Rectal smooth muscle tissue (tissue), 1 donor: ENCODE measurements around the gene HDAC11.
A peak's percentile ranks its signal among the peaks of the same experiment; 100 is the strongest.

Experiments
- H3K27ac ChIP-seq: one replicate; pipeline ENCODE4 v1.7.0; 2013; ENCODE audit warnings: low read depth, low read length, inconsistent platforms
- H3K27me3 ChIP-seq: one replicate; pipeline ENCODE4 v1.7.0; 2013; ENCODE audit warnings: low read length; ENCODE audit not compliant: control insufficient read depth, insufficient read depth
- H3K36me3 ChIP-seq: one replicate; pipeline ENCODE4 v1.7.0; 2013; ENCODE audit warnings: low read length; ENCODE audit not compliant: control insufficient read depth, insufficient read depth
- H3K4me1 ChIP-seq: one replicate; pipeline ENCODE4 v1.7.0; 2013; ENCODE audit warnings: low read length; ENCODE audit not compliant: control insufficient read depth, insufficient read depth
- H3K4me3 ChIP-seq: one replicate; pipeline ENCODE4 v1.7.0; 2013; ENCODE audit warnings: low read length
- H3K9ac ChIP-seq: one replicate; pipeline ENCODE4 v1.7.0; 2013; ENCODE audit warnings: low read length

Gene HDAC11

GRCh38 chr3:13550423-13550690 is 70.3 kb downstream of the HDAC11 start:
- no peaks in the 10 kb centered on the region for H3K4me1 ChIP-seq
- H3K27me3 ChIP-seq = peaks cover 10% of the 10 kb centered on the region
- no peak overlapping the region for H3K9ac ChIP-seq
- no peak overlapping the region for H3K27ac ChIP-seq
- peak overlapping the region; percentile 25 for H3K4me3 ChIP-seq
- H3K36me3 ChIP-seq = no peaks in the 10 kb centered on the region

GRCh38 chr3:13550791-13551360 is 70.8 kb downstream of the HDAC11 start:
- H3K4me3 ChIP-seq = no peak overlapping the region
- no peak overlapping the region for H3K27ac ChIP-seq
- H3K27me3 ChIP-seq = peaks cover 10% of the 10 kb centered on the region
- H3K36me3 ChIP-seq = no peaks in the 10 kb centered on the region
- H3K4me1 ChIP-seq = no peaks in the 10 kb centered on the region
- no peak overlapping the region for H3K9ac ChIP-seq

GRCh38 chr3:13552857-13553652 is 72.9 kb downstream of the HDAC11 start:
- Histone ChIP-seq H3K4me3 (no peak overlapping the region), H3K36me3 (no peaks in the 10 kb centered on the region), H3K4me1 (no peaks in the 10 kb centered on the region), H3K9ac (no peak overlapping the region), H3K27ac (no peak overlapping the region), H3K27me3 (peaks cover 6% of the 10 kb centered on the region)

GRCh38 chr3:13553686-13554085 is 73.6 kb downstream of the HDAC11 start:
- Histone ChIP-seq H3K27me3 (no peaks in the 10 kb centered on the region), H3K27ac (no peak overlapping the region), H3K36me3 (no peaks in the 10 kb centered on the region), H3K9ac (no peak overlapping the region), H3K4me3 (no peak overlapping the region), H3K4me1 (no peaks in the 10 kb centered on the region)

- Histone ChIP-seq H3K27ac (no peak overlapping the region), H3K27me3 (no peaks in the 10 kb centered on the region), H3K9ac (no peak overlapping the region), H3K4me1 (no peaks in the 10 kb centered on the region), H3K36me3 (no peaks in the 10 kb centered on the region), H3K4me3 (no peak overlapping the region)
Measured at GRCh38 chr3:13555753-13556152, 75.6 kb downstream of the HDAC11 start.
